ENCODE data around the gene EPG5.

The EPG5 gene

GRCh38 chr18:45901654-45902210 is 65.4 kb downstream of the EPG5 start:
- Histone ChIP-seq H2BK5ac (ENCODE audit: low read depth, low read length, poor library complexity) (no peak overlapping the region), H3K14ac (ENCODE audit: low read length) (no peak overlapping the region), H4K12ac (ENCODE audit: low read depth, low read length) (no peak overlapping the region), H2BK120ac (ENCODE audit: insufficient read depth, low read length, poor library complexity) (no peak overlapping the region), H3K4me2 (ENCODE audit: low read length) (no peak overlapping the region), H3K27ac (ENCODE audit: low read depth, low read length) (no peak overlapping the region), H3K4ac (ENCODE audit: low read depth, low read length) (no peak overlapping the region), H3K23ac (ENCODE audit: low read length) (no peak overlapping the region), H3K9me3 (ENCODE audit: insufficient read depth, low read depth, low read length) (no peaks in the 10 kb centered on the region), H3K79me2 (ENCODE audit: control insufficient read depth, insufficient read depth, low read length, poor library complexity) (no peaks in the 10 kb centered on the region), H3K27me3 (ENCODE audit: insufficient read depth, low read length) (no peaks in the 10 kb centered on the region), H3K79me1 (ENCODE audit: low read length) (no peaks in the 10 kb centered on the region), H3K36me3 (ENCODE audit: control insufficient read depth in 1 of 2, insufficient read depth in 2 of 2, low read length in 2 of 2) (peaks cover 18 to 26% of the 10 kb centered on the region in 2 experiments), H2BK12ac (ENCODE audit: low read length) (no peak overlapping the region), H3K18ac (ENCODE audit: low read length) (no peak overlapping the region), H3K4me1 (ENCODE audit: control insufficient read depth in 1 of 2, insufficient read depth in 2 of 2, low read length in 2 of 2) (no peaks in the 10 kb centered on the region), H2AK5ac (ENCODE audit: low read length) (no peak overlapping the region), H3K4me3 (ENCODE audit: low read depth, low read length) (no peak overlapping the region), H4K91ac (ENCODE audit: low read depth, low read length) (no peak overlapping the region), H4K8ac (ENCODE audit: low read depth, low read length) (no peak overlapping the region), H2AFZ (ENCODE audit: insufficient read depth, low read length, poor library complexity) (no peak overlapping the region), H3K9ac (ENCODE audit: low read length) (no peak overlapping the region)
- no peak for DNase-seq
- WGBS (ENCODE audit: extremely low coverage, insufficient coverage, insufficient read length) = no CpG with 5 or more reads among the region's 1 CpG

DNA sequence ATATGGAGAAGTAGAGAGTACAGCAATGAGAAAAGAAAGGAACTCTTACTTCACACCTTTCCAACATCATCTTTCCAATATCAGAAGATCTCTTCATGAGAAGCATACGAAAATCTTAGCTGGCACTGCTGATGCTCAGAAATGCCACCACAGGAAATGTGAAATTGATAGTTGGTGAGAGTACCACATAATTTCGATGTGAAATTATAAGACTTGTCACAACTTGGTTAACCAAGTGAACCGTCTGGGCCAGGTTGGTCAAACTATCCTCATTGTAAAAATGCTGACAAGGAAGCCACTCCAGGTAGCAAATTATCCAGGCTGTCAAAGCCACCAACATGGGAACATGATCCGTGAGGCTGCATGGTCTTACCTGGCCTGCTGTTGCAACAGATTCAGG is 66.5 kb downstream of the EPG5 start:
- Histone ChIP-seq H3K9ac (ENCODE audit: low read length) (no peak overlapping the region), H3K4me2 (ENCODE audit: low read length) (no peak overlapping the region), H3K27me3 (ENCODE audit: insufficient read depth, low read length) (no peaks in the 10 kb centered on the region), H4K8ac (ENCODE audit: low read depth, low read length) (no peak overlapping the region), H2BK120ac (ENCODE audit: insufficient read depth, low read length, poor library complexity) (no peak overlapping the region), H3K4me1 (ENCODE audit: control insufficient read depth in 1 of 2, insufficient read depth in 2 of 2, low read length in 2 of 2) (no peaks in the 10 kb centered on the region), H3K4me3 (ENCODE audit: low read depth, low read length) (no peak overlapping the region), H3K18ac (ENCODE audit: low read length) (no peak overlapping the region), H3K27ac (ENCODE audit: low read depth, low read length) (no peak overlapping the region), H2BK12ac (ENCODE audit: low read length) (no peak overlapping the region), H4K12ac (ENCODE audit: low read depth, low read length) (no peak overlapping the region), H3K36me3 (ENCODE audit: control insufficient read depth in 1 of 2, insufficient read depth in 2 of 2, low read length in 2 of 2) (peaks cover 18 to 27% of the 10 kb centered on the region in 2 experiments), H3K9me3 (ENCODE audit: insufficient read depth, low read depth, low read length) (no peaks in the 10 kb centered on the region), H3K14ac (ENCODE audit: low read length) (no peak overlapping the region), H3K79me2 (ENCODE audit: control insufficient read depth, insufficient read depth, low read length, poor library complexity) (no peaks in the 10 kb centered on the region), H2AFZ (ENCODE audit: insufficient read depth, low read length, poor library complexity) (no peak overlapping the region), H4K91ac (ENCODE audit: low read depth, low read length) (no peak overlapping the region), H2AK5ac (ENCODE audit: low read length) (no peak overlapping the region), H3K4ac (ENCODE audit: low read depth, low read length) (no peak overlapping the region), H3K23ac (ENCODE audit: low read length) (no peak overlapping the region), H2BK5ac (ENCODE audit: low read depth, low read length, poor library complexity) (no peak overlapping the region), H3K79me1 (ENCODE audit: low read length) (no peaks in the 10 kb centered on the region)
- no peak for DNase-seq
- no CpG with 5 or more reads among the region's 4 CpGs for WGBS (ENCODE audit: extremely low coverage, insufficient coverage, insufficient read length)

DNA sequence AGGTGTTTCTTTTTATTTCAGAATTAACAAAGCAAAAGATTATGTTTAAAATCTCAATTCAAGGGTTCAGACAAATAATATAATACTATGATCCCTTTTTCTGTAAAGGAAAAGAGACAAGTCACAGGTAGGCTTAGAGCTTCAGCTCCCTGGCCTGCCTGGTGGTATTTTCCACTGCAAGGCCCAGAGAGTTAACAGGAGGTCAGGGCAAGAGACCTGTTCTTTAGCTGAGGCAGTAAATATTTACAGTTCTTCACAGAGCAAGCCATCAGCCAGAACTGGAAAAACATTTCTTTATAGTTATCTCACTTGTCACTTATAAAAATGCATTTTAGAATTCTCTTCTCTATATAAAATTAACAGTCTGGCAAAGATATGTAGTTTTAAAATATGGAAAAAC is 70.1 kb downstream of the EPG5 start:
- Histone ChIP-seq H3K4me2 (ENCODE audit: low read length) (no peak overlapping the region), H3K14ac (ENCODE audit: low read length) (no peak overlapping the region), H3K23ac (ENCODE audit: low read length) (no peak overlapping the region), H3K79me1 (ENCODE audit: low read length) (no peaks in the 10 kb centered on the region), H3K27ac (ENCODE audit: low read depth, low read length) (no peak overlapping the region), H2AFZ (ENCODE audit: insufficient read depth, low read length, poor library complexity) (no peak overlapping the region), H2BK12ac (ENCODE audit: low read length) (no peak overlapping the region), H2BK5ac (ENCODE audit: low read depth, low read length, poor library complexity) (no peak overlapping the region), H3K9me3 (ENCODE audit: insufficient read depth, low read depth, low read length) (no peaks in the 10 kb centered on the region), H3K9ac (ENCODE audit: low read length) (no peak overlapping the region), H3K4me1 (ENCODE audit: control insufficient read depth in 1 of 2, insufficient read depth in 2 of 2, low read length in 2 of 2) (no peaks in the 10 kb centered on the region), H4K91ac (ENCODE audit: low read depth, low read length) (no peak overlapping the region), H3K79me2 (ENCODE audit: control insufficient read depth, insufficient read depth, low read length, poor library complexity) (no peaks in the 10 kb centered on the region), H3K27me3 (ENCODE audit: insufficient read depth, low read length) (no peaks in the 10 kb centered on the region), H3K4ac (ENCODE audit: low read depth, low read length) (no peak overlapping the region), H2BK120ac (ENCODE audit: insufficient read depth, low read length, poor library complexity) (no peak overlapping the region), H4K12ac (ENCODE audit: low read depth, low read length) (no peak overlapping the region), H3K36me3 (ENCODE audit: control insufficient read depth in 1 of 2, insufficient read depth in 2 of 2, low read length in 2 of 2) (peaks cover 15 to 20% of the 10 kb centered on the region in 2 experiments), H2AK5ac (ENCODE audit: low read length) (no peak overlapping the region), H3K4me3 (ENCODE audit: low read depth, low read length) (no peak overlapping the region), H3K18ac (ENCODE audit: low read length) (no peak overlapping the region), H4K8ac (ENCODE audit: low read depth, low read length) (no peak overlapping the region)
- no peak for DNase-seq

DNA sequence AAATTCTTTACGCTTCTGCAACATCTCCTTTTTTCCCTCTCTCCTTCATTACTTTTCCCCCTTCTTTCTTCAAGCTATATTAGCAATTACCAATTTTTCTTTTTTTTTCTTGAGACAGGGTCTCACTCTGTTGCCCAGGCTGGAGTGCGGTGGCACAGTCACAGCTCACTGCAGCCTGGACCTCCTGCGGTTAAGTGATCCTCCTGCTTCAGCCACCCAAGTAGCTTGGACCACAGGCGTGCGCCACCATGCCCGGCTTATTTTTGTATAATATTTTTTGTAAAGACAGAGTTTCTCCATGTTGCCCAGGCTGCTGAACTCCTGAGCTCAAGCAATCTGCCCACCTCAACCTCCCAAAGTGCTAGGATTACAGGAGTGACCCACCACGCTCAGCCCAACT is 70.7 kb downstream of the EPG5 start:
- H2BK120ac ChIP-seq (ENCODE audit: insufficient read depth, low read length, poor library complexity) = no peak overlapping the region
- H3K4me2 ChIP-seq (ENCODE audit: low read length) = no peak overlapping the region
- no peak overlapping the region for H4K8ac ChIP-seq (ENCODE audit: low read depth, low read length)
- no peak overlapping the region for H3K14ac ChIP-seq (ENCODE audit: low read length)
- no peaks in the 10 kb centered on the region for H3K79me1 ChIP-seq (ENCODE audit: low read length)
- no peak overlapping the region for H3K23ac ChIP-seq (ENCODE audit: low read length)
- H3K9ac ChIP-seq (ENCODE audit: low read length) = no peak overlapping the region
- no peak overlapping the region for H3K4ac ChIP-seq (ENCODE audit: low read depth, low read length)
- no peaks in the 10 kb centered on the region for H3K79me2 ChIP-seq (ENCODE audit: control insufficient read depth, insufficient read depth, low read length, poor library complexity)
- peaks cover 15 to 20% of the 10 kb centered on the region in 2 experiments for H3K36me3 ChIP-seq (ENCODE audit: control insufficient read depth in 1 of 2, insufficient read depth in 2 of 2, low read length in 2 of 2)
- no peak overlapping the region for H4K12ac ChIP-seq (ENCODE audit: low read depth, low read length)
- no peak overlapping the region for H3K27ac ChIP-seq (ENCODE audit: low read depth, low read length)
- no peak overlapping the region for H3K18ac ChIP-seq (ENCODE audit: low read length)
- no CpG with 5 or more reads among the region's 7 CpGs for WGBS (ENCODE audit: extremely low coverage, insufficient coverage, insufficient read length)
- H2AK5ac ChIP-seq (ENCODE audit: low read length) = no peak overlapping the region
- no peak overlapping the region for H4K91ac ChIP-seq (ENCODE audit: low read depth, low read length)
- H2BK12ac ChIP-seq (ENCODE audit: low read length) = no peak overlapping the region
- H3K9me3 ChIP-seq (ENCODE audit: insufficient read depth, low read depth, low read length) = no peaks in the 10 kb centered on the region
- no peak for DNase-seq
- H2BK5ac ChIP-seq (ENCODE audit: low read depth, low read length, poor library complexity) = no peak overlapping the region
- H3K27me3 ChIP-seq (ENCODE audit: insufficient read depth, low read length) = no peaks in the 10 kb centered on the region
- H2AFZ ChIP-seq (ENCODE audit: insufficient read depth, low read length, poor library complexity) = no peak overlapping the region
- no peak overlapping the region for H3K4me3 ChIP-seq (ENCODE audit: low read depth, low read length)
- H3K4me1 ChIP-seq (ENCODE audit: control insufficient read depth in 1 of 2, insufficient read depth in 2 of 2, low read length in 2 of 2) = no peaks in the 10 kb centered on the region

All from trophoblast cell (in vitro differentiated cells and primary cell).